ENCODE data around the gene SRGN.

DNA sequence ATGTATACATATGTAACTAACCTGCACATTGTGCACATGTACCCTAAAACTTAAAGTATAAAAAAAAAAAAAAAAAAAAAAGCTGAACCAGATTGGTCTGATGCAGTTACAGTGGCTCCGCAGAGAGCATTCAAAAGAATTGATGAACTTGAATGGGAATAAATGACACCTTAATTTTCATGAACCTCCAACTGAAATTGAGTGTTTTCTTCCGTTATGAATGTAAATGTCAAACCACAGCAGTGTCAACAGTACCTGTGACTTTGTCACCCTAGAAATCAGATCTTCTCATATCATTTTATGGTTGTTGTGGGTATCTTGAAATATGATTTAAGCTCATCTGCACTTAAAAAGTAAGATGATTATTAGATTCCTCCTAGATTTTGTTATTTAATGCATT lies 32.7 kb upstream of the SRGN start:
- no peak for TF ChIP-seq POLR2A (IDR thresholded peaks at IDR 0.05)
- TF ChIP-seq, protein P1, sequence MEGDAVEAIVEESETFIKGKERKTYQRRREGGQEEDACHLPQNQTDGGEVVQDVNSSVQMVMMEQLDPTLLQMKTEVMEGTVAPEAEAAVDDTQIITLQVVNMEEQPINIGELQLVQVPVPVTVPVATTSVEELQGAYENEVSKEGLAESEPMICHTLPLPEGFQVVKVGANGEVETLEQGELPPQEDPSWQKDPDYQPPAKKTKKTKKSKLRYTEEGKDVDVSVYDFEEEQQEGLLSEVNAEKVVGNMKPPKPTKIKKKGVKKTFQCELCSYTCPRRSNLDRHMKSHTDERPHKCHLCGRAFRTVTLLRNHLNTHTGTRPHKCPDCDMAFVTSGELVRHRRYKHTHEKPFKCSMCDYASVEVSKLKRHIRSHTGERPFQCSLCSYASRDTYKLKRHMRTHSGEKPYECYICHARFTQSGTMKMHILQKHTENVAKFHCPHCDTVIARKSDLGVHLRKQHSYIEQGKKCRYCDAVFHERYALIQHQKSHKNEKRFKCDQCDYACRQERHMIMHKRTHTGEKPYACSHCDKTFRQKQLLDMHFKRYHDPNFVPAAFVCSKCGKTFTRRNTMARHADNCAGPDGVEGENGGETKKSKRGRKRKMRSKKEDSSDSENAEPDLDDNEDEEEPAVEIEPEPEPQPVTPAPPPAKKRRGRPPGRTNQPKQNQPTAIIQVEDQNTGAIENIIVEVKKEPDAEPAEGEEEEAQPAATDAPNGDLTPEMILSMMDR (IDR thresholded peaks at IDR 0.05) = no peak

All from adrenal gland (tissue), 5 donors.